Stimulated activated CD8-positive, alpha-beta memory T cell treated with anti-CD3 and anti-CD28 coated beads, Interleukin-4, amount 100 ng/mL, for 24 hours (primary cell): ENCODE results near the gene ZNF487.
A peak's percentile ranks its signal among the peaks of the same experiment; 100 is the strongest.
"Not testable (repeated sequence)": the region's sequence is repeated elsewhere in the genome, so short reads cannot be mapped to it uniquely, and the experiment has no call there.

ENCODE experiments used
- DNase-seq: peaks from one replicate; pipeline ENCODE4 v3.0.0-alpha.2; 2020; ENCODE audit warnings: low read depth

ZNF487 gene

DNA sequence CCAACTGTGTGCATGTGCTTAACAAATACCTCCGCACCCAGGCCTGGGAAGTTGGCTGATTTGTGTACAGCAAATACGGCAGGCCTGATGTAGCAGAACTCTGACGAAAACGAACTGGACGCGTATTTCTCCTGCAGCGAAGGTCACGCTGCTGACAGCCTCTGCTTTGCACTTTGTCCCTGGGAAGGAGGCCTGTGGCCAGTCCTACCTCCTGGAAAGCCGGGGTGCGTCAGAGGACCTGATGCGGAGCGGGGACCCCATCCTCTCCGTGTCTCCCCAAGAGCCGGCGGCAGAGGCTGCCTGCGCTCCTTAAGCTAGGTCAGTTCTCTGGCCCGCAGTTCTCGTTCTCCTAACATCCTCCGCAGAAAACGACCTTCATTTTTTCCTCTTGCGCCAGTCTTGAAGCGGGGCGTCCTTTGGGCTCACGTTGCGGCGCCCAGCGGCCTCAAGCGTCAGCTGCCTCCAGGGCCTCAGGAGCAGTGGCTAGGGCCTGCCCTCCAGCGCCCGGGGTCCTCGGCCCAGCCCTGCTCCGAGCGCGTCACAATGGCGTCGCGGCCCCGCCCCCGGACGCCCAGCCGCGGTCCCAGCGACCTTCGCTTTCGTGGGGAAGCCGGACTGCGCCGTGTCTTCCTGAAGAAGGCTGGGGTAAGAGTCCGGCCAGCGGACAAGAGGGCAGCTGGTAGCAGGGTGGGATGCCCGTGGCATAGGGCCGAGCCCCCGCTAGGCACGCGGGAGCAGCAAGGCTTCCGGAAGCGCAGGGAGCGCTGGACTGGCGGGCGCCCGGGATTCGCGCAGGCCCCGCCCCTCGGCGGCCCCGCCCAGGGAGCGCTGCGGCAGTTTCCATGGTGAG lies at the start of gene ZNF487:
Gene ZNF487 (plus strand): TSS at position 821 of the 850 bp plus-strand sequence. CDS start 38,703 bp downstream, outside the sequence.
- DNase-seq, result peak; percentile 84

DNA sequence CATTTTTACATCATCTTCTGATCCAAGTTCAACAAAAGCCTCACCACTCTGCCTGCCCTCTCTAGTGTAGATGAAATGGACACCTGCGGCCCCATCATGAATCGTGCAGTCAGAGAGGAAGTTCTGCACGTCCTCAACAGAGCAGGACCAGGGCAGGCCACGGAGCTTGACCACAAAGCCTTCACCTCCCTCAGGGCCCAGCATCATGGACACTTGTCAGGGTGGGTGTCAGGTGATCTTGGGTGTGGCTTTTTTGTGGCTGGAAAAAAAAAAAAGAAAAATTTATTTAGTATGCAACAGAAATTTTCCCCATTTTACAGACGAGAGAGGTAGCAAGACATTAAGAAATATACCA lies 49.3 kb upstream of the ZNF487 start:
- DNase-seq, result no peak

DNA sequence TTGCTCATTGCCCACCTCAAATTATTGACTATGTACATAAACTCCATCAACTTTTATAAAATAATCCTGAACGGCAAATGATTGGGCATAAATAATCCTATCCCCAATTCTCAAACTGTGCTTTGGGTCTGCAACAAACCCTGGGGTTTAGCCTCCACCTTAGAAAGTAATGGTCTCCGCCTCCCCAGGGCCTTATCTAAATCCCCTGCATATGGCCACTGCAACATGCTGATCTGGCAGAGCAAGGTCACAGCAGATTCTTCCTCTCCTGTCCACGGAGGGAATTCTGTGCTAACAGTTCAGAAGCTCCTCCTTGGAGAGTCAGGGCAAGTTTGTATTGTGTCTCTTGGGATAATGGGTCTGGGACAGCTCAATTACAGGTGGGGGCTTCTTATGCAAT lies 47.0 kb upstream of the ZNF487 start:
- DNase-seq, result no peak

- DNase-seq, result no peak
Observed at GRCh38 chr10:43390333-43390732, 46.6 kb upstream of the ZNF487 start.

DNA sequence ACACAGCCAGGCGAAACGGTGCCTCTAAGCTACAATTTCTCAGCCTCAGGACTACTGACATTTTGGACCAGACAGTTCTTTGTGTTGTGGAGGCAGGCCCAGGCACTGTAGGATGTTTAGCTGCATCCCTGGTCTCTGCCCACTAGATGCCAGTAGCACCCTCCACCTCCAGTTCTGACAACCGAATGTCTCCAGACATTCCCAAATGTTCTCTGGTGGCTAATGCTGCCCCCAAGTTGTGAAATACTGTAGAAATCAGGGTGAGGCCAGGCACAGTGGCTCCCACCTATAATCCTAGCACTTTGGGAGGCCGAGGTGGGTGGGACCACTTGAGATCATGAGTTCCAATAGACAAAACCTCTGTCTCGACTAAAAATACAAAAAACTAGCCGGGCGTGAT lies 46.2 kb upstream of the ZNF487 start:
- no peak for DNase-seq

DNA sequence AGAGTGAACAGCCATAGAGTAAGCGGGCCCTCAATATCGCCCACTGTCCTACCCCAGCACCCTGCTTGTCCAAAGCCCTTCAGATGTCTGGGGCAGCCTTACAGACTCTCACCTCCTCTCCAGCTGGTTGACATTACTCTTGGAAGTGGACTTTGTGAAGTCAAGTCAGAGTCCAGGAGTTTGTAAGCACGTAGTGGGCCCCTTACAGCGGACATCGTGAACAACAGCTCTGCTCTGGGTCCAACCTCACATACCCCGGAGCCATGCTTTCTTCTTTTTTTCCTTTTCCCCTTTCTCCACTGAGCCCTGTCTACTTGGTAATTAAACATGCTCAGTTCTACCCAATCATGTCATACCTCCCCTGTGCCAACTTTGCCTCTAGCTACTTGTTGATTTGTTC lies 45.4 kb upstream of the ZNF487 start:
- no peak for DNase-seq

DNA sequence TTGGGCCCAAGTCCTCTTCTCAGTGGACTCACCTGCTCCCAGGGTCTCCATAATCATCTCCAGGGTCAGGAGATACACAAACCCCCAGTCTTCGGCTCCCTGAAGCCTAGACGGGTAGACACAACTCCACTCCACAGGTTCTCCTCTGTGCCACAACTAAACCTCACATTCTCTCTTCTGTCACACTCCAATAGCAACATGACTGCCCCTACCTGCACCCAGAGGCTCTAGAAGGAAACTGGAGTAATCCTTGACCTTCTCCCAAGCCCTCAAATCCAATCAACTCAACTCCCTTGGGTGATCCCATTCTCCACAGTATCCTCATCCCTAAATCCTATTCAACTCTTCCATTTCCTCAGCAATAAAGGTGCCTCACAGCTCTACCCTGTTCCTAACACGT lies 44.2 kb upstream of the ZNF487 start:
- DNase-seq, result no peak

DNA sequence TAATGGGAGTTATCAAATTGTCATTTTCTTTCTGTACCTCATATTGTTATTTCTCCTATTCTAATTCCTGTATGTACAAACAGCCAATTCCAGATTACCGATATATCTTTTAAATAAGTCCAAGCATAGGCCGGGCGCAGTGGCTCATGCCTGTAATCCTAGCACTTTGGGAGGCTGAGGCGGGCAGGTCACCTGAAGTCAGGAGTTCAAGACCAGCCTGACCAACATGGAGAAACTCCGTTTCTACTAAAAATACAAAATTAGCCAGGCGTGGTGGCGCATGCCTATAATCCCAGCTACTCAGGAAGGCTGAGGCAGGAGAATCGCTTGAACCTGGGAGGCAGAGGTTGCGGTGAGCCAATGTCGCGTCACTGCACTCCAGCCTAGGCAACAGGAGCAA lies 43.7 kb upstream of the ZNF487 start:
- DNase-seq, result not testable (repeated sequence)

GRCh38 chr10:43393606-43394360 lies 43.1 kb upstream of the ZNF487 start:
- no peak for DNase-seq

DNA sequence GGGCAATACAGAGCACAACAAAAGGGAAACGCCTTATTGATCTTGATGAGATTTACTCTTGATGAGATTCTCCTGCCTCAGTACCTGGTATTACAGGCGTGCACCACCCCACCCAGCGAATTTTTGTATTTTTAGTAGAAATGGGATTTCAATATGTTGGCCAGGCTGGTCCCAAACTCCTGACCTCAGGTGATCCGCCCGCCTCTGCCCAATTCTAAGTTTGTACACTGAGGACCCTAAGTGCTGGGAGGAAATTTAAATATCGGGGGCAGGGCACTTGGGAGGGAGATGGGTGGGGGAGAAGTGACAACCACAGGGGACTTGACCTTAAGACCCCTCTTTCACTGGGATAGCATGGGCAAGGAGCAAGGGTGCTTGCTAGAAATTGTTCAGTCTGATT lies 42.0 kb upstream of the ZNF487 start:
- no peak for DNase-seq

GRCh38 chr10:43395571-43396060 lies 41.3 kb upstream of the ZNF487 start:
- DNase-seq, result peak; percentile 21

GRCh38 chr10:43396061-43396927 lies 40.6 kb upstream of the ZNF487 start:
- peak; percentile 74 for DNase-seq

DNA sequence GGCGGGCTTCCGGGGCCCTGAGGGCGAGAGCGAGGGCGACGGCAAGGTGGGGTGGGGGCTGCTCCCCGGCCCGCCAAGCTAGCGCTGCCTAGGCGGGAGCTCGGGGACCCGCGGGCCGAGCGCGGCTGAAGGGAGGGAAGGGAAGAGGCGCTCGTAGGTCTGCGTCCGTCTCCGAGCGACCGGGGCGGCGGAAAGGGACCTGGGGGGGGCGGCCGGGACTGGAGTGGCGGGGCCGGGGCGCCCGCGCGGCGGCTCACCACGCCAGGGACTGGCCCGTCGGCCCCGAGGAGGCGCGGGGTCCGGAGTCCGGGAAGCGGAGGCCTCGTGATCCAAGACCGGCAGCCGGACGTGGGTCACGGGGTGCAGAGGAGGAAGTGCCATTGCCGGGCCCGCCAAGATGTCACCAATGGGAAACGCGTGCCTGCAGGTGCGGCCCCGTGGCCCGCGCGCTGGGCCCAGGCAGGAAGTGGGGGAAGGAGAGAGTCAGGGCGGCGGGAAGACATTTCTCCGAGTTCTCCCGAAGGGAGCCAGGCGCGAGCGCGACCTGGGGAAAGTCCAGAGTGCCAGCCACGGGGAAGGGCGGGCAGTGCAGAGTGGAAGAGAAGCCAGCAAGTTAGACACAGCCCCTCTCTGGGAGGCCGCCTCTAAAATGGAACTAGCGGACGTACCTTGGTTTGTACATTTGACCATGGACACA lies 39.8 kb upstream of the ZNF487 start:
- peak; percentile 66 for DNase-seq

DNA sequence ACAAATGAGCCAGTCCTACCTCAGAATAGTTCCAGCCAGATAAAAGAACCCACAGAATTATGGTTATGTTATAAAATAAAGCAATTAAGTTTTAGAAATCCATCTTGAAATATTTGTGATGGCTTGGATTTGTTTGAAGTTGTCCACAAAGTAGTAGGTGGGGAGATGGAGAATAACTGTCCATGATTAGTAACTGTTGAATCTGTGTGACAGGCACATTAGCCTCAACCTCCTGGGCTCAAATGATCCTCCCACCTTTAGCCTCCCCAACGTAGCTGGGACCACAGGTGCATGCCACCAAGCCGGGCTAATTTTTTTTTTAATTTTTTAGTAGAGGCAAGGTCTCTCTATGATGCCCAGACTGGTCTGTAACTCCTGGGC lies 38.0 kb upstream of the ZNF487 start:
- no peak for DNase-seq

GRCh38 chr10:43399320-43400310 lies 37.3 kb upstream of the ZNF487 start:
- DNase-seq, result no peak

DNA sequence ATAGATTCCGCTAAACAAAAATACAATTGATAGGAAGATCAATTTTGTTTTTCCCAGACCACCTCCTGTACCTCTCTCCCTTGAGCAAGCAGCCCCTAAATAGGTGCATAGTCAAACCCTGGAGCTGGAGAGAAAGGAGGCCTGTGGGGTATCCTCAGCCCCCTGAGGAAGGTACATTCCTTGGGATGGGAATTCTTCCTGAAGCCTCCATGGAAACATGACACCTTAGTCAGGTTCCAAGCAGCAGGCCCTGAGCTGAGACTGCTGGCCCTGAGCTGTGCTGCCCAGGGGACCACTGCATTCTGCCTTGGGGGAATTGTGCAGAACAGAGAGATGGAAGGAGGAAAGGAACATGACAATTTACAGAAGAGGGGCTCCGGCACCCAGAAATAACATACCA lies 35.3 kb upstream of the ZNF487 start:
- DNase-seq, result no peak

GRCh38 chr10:43402176-43402575 lies 34.7 kb upstream of the ZNF487 start:
- no peak for DNase-seq

DNA sequence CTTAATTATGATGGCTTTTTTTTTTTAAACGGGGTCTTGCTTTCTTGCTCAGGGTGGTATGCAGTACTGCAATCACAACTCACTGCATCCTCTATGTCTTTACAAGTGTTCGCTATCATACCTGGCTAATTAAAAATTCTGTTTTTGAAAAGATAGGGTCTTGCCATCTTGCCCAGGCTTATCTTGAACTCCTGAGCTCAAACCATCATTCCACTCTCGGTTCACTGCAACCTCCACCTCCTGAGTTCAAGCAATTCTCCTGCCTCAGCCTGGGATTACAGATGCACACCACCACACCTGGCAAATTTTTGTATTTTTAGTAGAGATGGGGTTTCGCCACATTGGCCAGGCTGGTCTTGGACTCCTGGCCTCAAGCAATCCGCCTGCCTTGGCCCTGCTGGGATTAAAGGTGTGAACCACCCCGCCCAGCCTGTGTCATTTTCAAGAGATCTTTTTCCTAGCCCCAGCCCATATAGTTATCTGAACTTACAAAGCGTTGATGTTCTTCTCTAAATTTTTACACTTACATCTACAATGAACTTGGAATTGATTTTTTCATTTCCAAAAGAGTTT lies 33.9 kb upstream of the ZNF487 start:
- no peak for DNase-seq

- DNase-seq, result no peak
Observed at GRCh38 chr10:43403911-43404703, 32.8 kb upstream of the ZNF487 start.
